NCI-H2227 (cell line): ENCODE measurements around the gene RAPGEF2.
"Not testable (repeated sequence)": the region's sequence is repeated elsewhere in the genome, so short reads cannot be mapped to it uniquely, and the experiment has no call there.

Source experiments
- DNase-seq: peaks from one replicate; lab custom pipeline; 2025; ENCODE audit not compliant: unreplicated experiment; lab: John Stamatoyannopoulos, UW

Gene RAPGEF2

GRCh38 chr4:159360549-159360948 lies 257.7 kb downstream of the RAPGEF2 start:
- no peak for DNase-seq

- DNase-seq: no peak
Observed at GRCh38 chr4:159363361-159363760, 260.5 kb downstream of the RAPGEF2 start.

GRCh38 chr4:159366966-159367780 lies 264.3 kb downstream of the RAPGEF2 start:
- no peak for DNase-seq

GRCh38 chr4:159367781-159368080 lies 264.9 kb downstream of the RAPGEF2 start:
- no peak for DNase-seq

- no peak for DNase-seq
Observed at GRCh38 chr4:159368320-159368719, 265.4 kb downstream of the RAPGEF2 start.

GRCh38 chr4:159369256-159369655 lies 266.4 kb downstream of the RAPGEF2 start:
- no peak for DNase-seq

- no peak for DNase-seq
Observed at GRCh38 chr4:159370286-159370685, 267.4 kb downstream of the RAPGEF2 start.

- DNase-seq: no peak
Observed at GRCh38 chr4:159374749-159375530, 272.1 kb downstream of the RAPGEF2 start.

GRCh38 chr4:159376289-159376688 lies 273.4 kb downstream of the RAPGEF2 start:
- no peak for DNase-seq

- DNase-seq: no peak
Observed at GRCh38 chr4:159378056-159378616, 275.3 kb downstream of the RAPGEF2 start.

GRCh38 chr4:159379064-159379463 lies 276.2 kb downstream of the RAPGEF2 start:
- not testable (repeated sequence) for DNase-seq

GRCh38 chr4:159379836-159380235 lies 277.0 kb downstream of the RAPGEF2 start:
- DNase-seq: no peak

GRCh38 chr4:159382856-159383561 lies 280.1 kb downstream of the RAPGEF2 start:
- no peak for DNase-seq

GRCh38 chr4:159383562-159383931 lies 280.7 kb downstream of the RAPGEF2 start:
- no peak for DNase-seq

- no peak for DNase-seq
Observed at GRCh38 chr4:159384017-159384416, 281.1 kb downstream of the RAPGEF2 start.

- DNase-seq: no peak
Observed at GRCh38 chr4:159384632-159385031, 281.8 kb downstream of the RAPGEF2 start.

GRCh38 chr4:159386620-159387019 lies 283.7 kb downstream of the RAPGEF2 start:
- no peak for DNase-seq

- DNase-seq: no peak
Observed at GRCh38 chr4:159389756-159390155, 286.9 kb downstream of the RAPGEF2 start.

- no peak for DNase-seq
Observed at GRCh38 chr4:159390648-159391047, 287.8 kb downstream of the RAPGEF2 start.

GRCh38 chr4:159395693-159396092 lies 292.8 kb downstream of the RAPGEF2 start:
- no peak for DNase-seq

GRCh38 chr4:159396151-159396550 lies 293.3 kb downstream of the RAPGEF2 start:
- no peak for DNase-seq
